Subcutaneous adipose tissue (tissue), 4 donors: ENCODE measurements around the gene PPARD. TPM values are rescaled to one million over a fixed set of nuclear protein-coding genes. Genes with fewer than 3 reads are reported as not detected.

Experiments
- CTCF ChIP-seq: fragments of 450-650 bp; IDR thresholded peaks from one replicate; pipeline ENCODE4 v1.5.1; 2016; ENCODE audit warnings: low read depth, mild to moderate bottlenecking, control low read depth, antibody characterized with exemption, moderate library complexity
- total RNA-seq, 4 donors: library from RNA; depleted of rRNA; stranded (reverse); fragments of >200 nt; gene quantifications; one replicate each; pipeline ENCODE4 v1.1.0, GENCODE V29; 2016

PPARD gene
- 10 to 100 TPM in 1 of 4 donors, 1 to 10 TPM in 3; 6.1 to 17.3 (median 7.0) TPM for total RNA-seq

DNA sequence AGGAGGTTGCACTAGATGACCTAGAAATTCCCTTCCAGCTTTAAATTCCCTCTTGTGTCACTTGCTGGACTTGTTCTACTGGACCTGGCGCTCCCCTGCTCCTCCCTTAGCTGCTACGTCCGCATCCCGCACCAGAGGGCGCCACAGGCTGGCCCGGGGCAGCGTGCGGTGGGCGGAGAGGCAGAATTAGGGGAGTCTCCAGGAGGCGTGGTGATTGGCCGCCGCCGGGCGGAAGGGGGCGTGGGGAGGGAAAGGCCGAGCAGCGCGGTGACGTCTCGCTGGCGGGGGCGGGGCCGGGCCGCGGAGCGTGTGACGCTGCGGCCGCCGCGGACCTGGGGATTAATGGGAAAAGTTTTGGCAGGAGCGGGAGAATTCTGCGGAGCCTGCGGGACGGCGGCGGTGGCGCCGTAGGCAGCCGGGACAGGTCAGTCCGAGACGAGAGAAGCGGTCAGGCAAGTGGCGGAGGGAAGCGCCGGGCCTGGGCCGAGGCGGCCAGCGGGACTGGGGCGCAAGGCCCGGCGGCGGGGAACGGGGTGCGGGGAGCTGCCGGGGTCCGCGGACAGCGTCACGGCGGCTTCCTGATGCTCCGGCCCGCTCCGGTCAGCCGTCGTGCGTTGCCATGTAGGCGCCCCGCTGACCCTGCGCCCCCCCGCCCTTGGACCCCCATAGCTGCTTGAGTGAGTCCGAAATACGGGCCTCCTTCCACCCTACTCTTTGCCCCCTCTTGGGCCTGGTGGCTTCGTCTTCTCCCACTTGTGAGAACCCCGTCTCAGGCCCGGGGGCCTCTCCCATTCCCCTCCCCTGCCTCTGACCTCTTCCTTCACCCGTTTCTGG lies at the start of gene PPARD:
Gene PPARD, plus strand, starts transcription at position 301 of the 834 bp plus-strand sequence. CDS start 68,530 bp downstream, outside the sequence.
- no peak for TF ChIP-seq CTCF

GRCh38 chr6:35293681-35294080 lies 48.7 kb upstream of the PPARD start:
- no peak for TF ChIP-seq CTCF

- no peak for TF ChIP-seq CTCF
Observed at GRCh38 chr6:35294308-35294945, 47.9 kb upstream of the PPARD start.

- no peak for TF ChIP-seq CTCF
Observed at GRCh38 chr6:35295036-35295435, 47.3 kb upstream of the PPARD start.

DNA sequence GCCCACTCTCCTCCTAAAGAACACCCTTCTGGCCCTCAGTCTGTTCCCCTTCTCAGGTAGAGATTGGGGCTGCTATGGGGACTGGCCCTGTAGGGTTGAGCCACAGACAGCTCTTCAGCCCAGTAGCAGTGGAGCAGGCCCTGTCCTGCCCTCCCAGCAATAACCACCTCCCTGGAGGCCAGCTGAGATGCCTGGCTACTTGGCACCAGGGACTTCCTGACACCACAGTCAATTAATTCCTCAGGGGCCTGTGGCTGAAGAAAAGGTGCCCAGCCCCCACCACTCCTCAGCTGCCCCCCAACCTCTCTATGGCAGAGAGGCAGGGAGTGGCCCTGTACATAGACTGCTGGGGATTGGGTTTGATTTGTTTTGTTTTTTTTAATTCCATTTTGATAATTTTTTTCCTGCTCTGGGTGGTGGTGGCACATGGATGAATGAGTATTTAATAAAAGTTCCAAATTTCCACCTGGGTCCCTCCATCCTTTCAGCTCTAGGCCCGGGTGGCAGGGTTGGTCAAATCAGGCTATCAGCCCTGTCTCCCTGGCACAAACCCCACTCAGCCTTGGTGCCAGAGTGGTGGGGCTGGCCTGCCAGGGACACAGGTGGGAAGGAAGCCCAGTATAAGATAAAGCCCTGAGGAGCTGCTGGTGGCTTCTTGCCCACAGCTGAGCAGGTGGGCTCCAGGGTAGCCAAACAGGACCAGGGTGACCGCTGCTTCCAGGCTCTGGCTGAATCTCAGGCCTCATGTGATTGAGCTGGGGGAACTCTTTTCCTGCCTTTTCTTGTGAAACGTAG lies 46.6 kb upstream of the PPARD start:
- no peak for TF ChIP-seq CTCF

- no peak for TF ChIP-seq CTCF
Observed at GRCh38 chr6:35296931-35297600, 45.3 kb upstream of the PPARD start.
